OCI-LY3 (cell line): Measurements from ENCODE around the gene TMEM132A.
A peak's percentile ranks its signal among the peaks of the same experiment; 100 is the strongest.

Source experiments
- H2AFZ ChIP-seq: fragments of 200-600, 300-600 bp; shearing (Covaris generic); 2 replicates; pipeline ENCODE4 v1.6.0; 2014; ENCODE audit warnings: antibody characterized with exemption, low read depth, low read length
- H3K27ac ChIP-seq: fragments of 200-600, 300-600 bp; sonication (generic); 2 replicates; pipeline ENCODE4 v1.5.1; 2014; ENCODE audit warnings: mild to moderate bottlenecking, low read length, moderate library complexity, mixed read lengths
- H3K27me3 ChIP-seq: fragments of 200-600, 300-600 bp; sonication (generic); 2 replicates; pipeline ENCODE4 v1.6.1; 2014; ENCODE audit warnings: low read depth, low read length, mixed read lengths
- H3K36me3 ChIP-seq: fragments of 200-600, 300-600 bp; sonication (generic); replicated peaks from 2 replicates; pipeline ENCODE3; 2014; ENCODE audit warnings: low read depth, low read length, mixed read lengths
- H3K4me1 ChIP-seq: fragments of 300-600, 200-600 bp; sonication (generic); 2 replicates; pipeline ENCODE4 v1.6.1; 2014; ENCODE audit warnings: low read length, mixed read lengths
- H3K4me2 ChIP-seq: fragments of 200-600, 300-600 bp; sonication (generic); 2 replicates; pipeline ENCODE4 v1.6.1; 2014; ENCODE audit warnings: low read length, mixed read lengths
- H3K4me3 ChIP-seq: fragments of 300-600, 200-600 bp; sonication (generic); 2 replicates; pipeline ENCODE4 v1.5.1; 2014; ENCODE audit warnings: antibody characterized with exemption, mild to moderate bottlenecking, low read length, moderate library complexity
- H3K79me2 ChIP-seq: fragments of 300-600, 200-600 bp; shearing (Covaris generic); 2 replicates; pipeline ENCODE4 v1.6.1; 2014; ENCODE audit warnings: mild to moderate bottlenecking, low read length, mixed read lengths
- H3K9ac ChIP-seq: fragments of 300-600, 200-600 bp; shearing (Covaris generic); 2 replicates; pipeline ENCODE4 v1.6.0; 2014; ENCODE audit warnings: mild to moderate bottlenecking, low read length, moderate library complexity
- H3K9me3 ChIP-seq: fragments of 200-600, 300-600 bp; shearing (Covaris generic); 2 replicates; pipeline ENCODE4 v1.6.1; 2014; ENCODE audit warnings: low read length, mixed read lengths; ENCODE audit not compliant: insufficient read depth
- H4K20me1 ChIP-seq: fragments of 200-600, 300-600 bp; sonication (generic); 2 replicates; pipeline ENCODE4 v1.6.1; 2016; ENCODE audit warnings: low read length, mixed read lengths; ENCODE audit not compliant: insufficient read depth
- CTCF ChIP-seq: fragments of 200-600, 300-600 bp; sonication (generic); IDR thresholded peaks from 2 replicates; pipeline ENCODE4 v1.5.1; 2014; ENCODE audit warnings: antibody characterized with exemption, low read length, low read depth
- EZH2phosphoT487 ChIP-seq: fragments of 200-600 bp; shearing (Covaris generic); IDR thresholded peaks from 2 replicates; pipeline ENCODE4 v1.6.1; 2018; ENCODE audit warnings: antibody characterized with exemption, mixed run types, low read depth

Gene TMEM132A

GRCh38 chr11:60899977-60900376 is 24.3 kb upstream of the TMEM132A start:
- peaks cover 37% of the 10 kb centered on the region for H3K79me2 ChIP-seq
- no peak overlapping the region for H3K27ac ChIP-seq
- peaks cover 91% of the 10 kb centered on the region for H3K36me3 ChIP-seq

GRCh38 chr11:60900673-60901404 is 23.4 kb upstream of the TMEM132A start:
- Histone ChIP-seq H2AFZ (no peak overlapping the region), H3K4me3 (no peak overlapping the region), H3K27me3 (no peaks in the 10 kb centered on the region), H3K4me1 (peaks cover 12% of the 10 kb centered on the region), H3K4me2 (no peak overlapping the region), H4K20me1 (peaks cover 33% of the 10 kb centered on the region), H3K79me2 (peaks cover 46% of the 10 kb centered on the region), H3K9me3 (no peaks in the 10 kb centered on the region), H3K36me3 (peaks cover 86% of the 10 kb centered on the region), H3K9ac (no peak overlapping the region), H3K27ac (no peak overlapping the region)
- TF ChIP-seq CTCF (no peak), EZH2phosphoT487 (no peak)

More at GRCh38 chr11:60899977-60900376, 24.3 kb upstream of the TMEM132A start:
- H3K4me3 ChIP-seq: no peak overlapping the region
- no peak overlapping the region for H3K4me2 ChIP-seq
- no peaks in the 10 kb centered on the region for H3K9me3 ChIP-seq
- TF ChIP-seq CTCF (no peak), EZH2phosphoT487 (no peak)
- H3K9ac ChIP-seq: no peak overlapping the region
- H3K27me3 ChIP-seq: no peaks in the 10 kb centered on the region
- H2AFZ ChIP-seq: no peak overlapping the region
- H4K20me1 ChIP-seq: peaks cover 24% of the 10 kb centered on the region
- peaks cover 6% of the 10 kb centered on the region for H3K4me1 ChIP-seq

GRCh38 chr11:60902625-60903024 is 21.6 kb upstream of the TMEM132A start:
- H3K27me3 ChIP-seq: no peaks in the 10 kb centered on the region
- H3K9ac ChIP-seq: no peak overlapping the region
- H3K36me3 ChIP-seq: peaks cover 72% of the 10 kb centered on the region
- H3K4me3 ChIP-seq: no peak overlapping the region
- TF ChIP-seq CTCF: no peak
- TF ChIP-seq EZH2phosphoT487: no peak
- no peaks in the 10 kb centered on the region for H3K9me3 ChIP-seq
- H3K4me1 ChIP-seq: peaks cover 20% of the 10 kb centered on the region
- no peak overlapping the region for H2AFZ ChIP-seq
- H3K27ac ChIP-seq: no peak overlapping the region
- H4K20me1 ChIP-seq: peaks cover 34% of the 10 kb centered on the region
- no peak overlapping the region for H3K4me2 ChIP-seq
- H3K79me2 ChIP-seq: peaks cover 51% of the 10 kb centered on the region

GRCh38 chr11:60905047-60905446 is 19.2 kb upstream of the TMEM132A start:
- Histone ChIP-seq H3K9ac (peak overlapping the region; percentile 87), H3K27ac (peak overlapping the region; percentile 89; the same call in 1 of the 2 replicates), H3K4me2 (peak overlapping the region; percentile 82), H2AFZ (no peak overlapping the region), H3K36me3 (peaks cover 60% of the 10 kb centered on the region), H3K79me2 (peaks cover 44% of the 10 kb centered on the region), H3K27me3 (peaks cover 4% of the 10 kb centered on the region; the same call in 1 of the 2 replicates), H4K20me1 (peaks cover 34% of the 10 kb centered on the region), H3K4me3 (peak overlapping the region; percentile 89), H3K9me3 (peaks cover 10% of the 10 kb centered on the region), H3K4me1 (peaks cover 40% of the 10 kb centered on the region)
- no peak for TF ChIP-seq EZH2phosphoT487
- no peak for TF ChIP-seq CTCF
